HCT116 (cell line): ENCODE measurements around the gene TRPM4.

Experiments
- EGR1 ChIP-seq: IDR thresholded peaks from 2 replicates; pipeline ENCODE4 v1.6.1; 2012; ENCODE audit warnings: low read depth
- EZH2 ChIP-seq: fragments of 200-600 bp; sonication (generic); IDR thresholded peaks from 2 replicates; pipeline ENCODE4 v1.6.1; 2017; ENCODE audit warnings: antibody characterized with exemption, mixed run types
- EZH2phosphoT487 ChIP-seq: fragments of 200-600 bp; IDR thresholded peaks from 2 replicates; pipeline ENCODE4 v1.6.1; 2018; ENCODE audit warnings: antibody characterized with exemption, borderline replicate concordance
- POLR2A ChIP-seq: IDR thresholded peaks from 2 replicates; pipeline ENCODE4 v1.7.0; 2011; ENCODE audit warnings: borderline replicate concordance; ENCODE audit not compliant: insufficient read depth, insufficient read length; ENCODE audit errors: extremely low read depth
- POLR2AphosphoS5 ChIP-seq: IDR thresholded peaks from 2 replicates; pipeline ENCODE4 v1.6.1; 2011; ENCODE audit warnings: mild to moderate bottlenecking, low read depth, low read length, moderate library complexity
- RAD21 ChIP-seq: IDR thresholded peaks from 2 replicates; pipeline ENCODE4 v1.6.1; 2012; ENCODE audit warnings: low read depth, mild to moderate bottlenecking
- TCF7L2 ChIP-seq: IDR thresholded peaks from 2 replicates; pipeline ENCODE4 v1.7.0; 2011; ENCODE audit warnings: borderline replicate concordance, inconsistent platforms; ENCODE audit not compliant: insufficient read depth, insufficient read length; ENCODE audit errors: extremely low read depth
- TF ChIP-seq, protein P1 (sequence below): IDR thresholded peaks from 2 replicates; pipeline ENCODE4 v1.6.1; 2012; ENCODE audit warnings: low read depth
- TF ChIP-seq, protein P2 (sequence below), 3 experiments: fragments of 200-600 bp in 1 of 3; sonication (generic) in 1 of 3; IDR thresholded peaks in 2 of 3; conservative IDR thresholded peaks in 1 of 3; 2 replicates each; pipeline ENCODE4 v1.5.1; 2012 to 2017; ENCODE audit warnings: low read depth in 2 of 3, low read length in 2 of 3, antibody characterized with exemption in 1 of 3, borderline replicate concordance in 1 of 3, control low read depth in 1 of 3, mild to moderate bottlenecking in 1 of 3, mixed read lengths in 1 of 3, mixed run types in 1 of 3, moderate library complexity in 1 of 3; ENCODE audit not compliant: insufficient read depth in 1 of 3
- TF ChIP-seq, protein P3 (sequence below): IDR thresholded peaks from 2 replicates; pipeline ENCODE4 v1.6.1; 2012
- TF ChIP-seq, protein P4 (sequence below): IDR thresholded peaks from 2 replicates; pipeline ENCODE4 v1.6.1; 2012

DNA sequence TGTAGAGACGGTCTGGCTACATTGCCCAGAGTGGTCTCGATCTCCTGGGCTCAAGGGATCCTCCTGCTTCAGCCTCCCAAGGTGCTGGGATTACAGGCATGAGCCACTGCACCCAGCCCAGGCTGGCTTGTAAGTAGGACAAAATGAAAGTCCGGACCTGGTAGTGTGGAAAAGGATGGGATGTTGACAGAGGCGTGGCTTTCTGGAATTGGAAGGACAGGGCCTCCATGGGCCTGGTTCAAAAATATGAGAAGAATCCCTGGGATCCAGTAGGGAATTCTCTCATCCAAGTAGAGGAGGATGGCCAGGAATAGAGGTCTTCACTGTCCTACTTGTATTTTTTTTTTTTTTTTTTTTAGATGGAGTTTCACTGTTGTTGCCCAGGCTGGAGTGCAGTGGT, 64.9 kb downstream of the TRPM4 start:
- TF ChIP-seq, protein P1, sequence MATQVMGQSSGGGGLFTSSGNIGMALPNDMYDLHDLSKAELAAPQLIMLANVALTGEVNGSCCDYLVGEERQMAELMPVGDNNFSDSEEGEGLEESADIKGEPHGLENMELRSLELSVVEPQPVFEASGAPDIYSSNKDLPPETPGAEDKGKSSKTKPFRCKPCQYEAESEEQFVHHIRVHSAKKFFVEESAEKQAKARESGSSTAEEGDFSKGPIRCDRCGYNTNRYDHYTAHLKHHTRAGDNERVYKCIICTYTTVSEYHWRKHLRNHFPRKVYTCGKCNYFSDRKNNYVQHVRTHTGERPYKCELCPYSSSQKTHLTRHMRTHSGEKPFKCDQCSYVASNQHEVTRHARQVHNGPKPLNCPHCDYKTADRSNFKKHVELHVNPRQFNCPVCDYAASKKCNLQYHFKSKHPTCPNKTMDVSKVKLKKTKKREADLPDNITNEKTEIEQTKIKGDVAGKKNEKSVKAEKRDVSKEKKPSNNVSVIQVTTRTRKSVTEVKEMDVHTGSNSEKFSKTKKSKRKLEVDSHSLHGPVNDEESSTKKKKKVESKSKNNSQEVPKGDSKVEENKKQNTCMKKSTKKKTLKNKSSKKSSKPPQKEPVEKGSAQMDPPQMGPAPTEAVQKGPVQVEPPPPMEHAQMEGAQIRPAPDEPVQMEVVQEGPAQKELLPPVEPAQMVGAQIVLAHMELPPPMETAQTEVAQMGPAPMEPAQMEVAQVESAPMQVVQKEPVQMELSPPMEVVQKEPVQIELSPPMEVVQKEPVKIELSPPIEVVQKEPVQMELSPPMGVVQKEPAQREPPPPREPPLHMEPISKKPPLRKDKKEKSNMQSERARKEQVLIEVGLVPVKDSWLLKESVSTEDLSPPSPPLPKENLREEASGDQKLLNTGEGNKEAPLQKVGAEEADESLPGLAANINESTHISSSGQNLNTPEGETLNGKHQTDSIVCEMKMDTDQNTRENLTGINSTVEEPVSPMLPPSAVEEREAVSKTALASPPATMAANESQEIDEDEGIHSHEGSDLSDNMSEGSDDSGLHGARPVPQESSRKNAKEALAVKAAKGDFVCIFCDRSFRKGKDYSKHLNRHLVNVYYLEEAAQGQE: no peak
- TF ChIP-seq POLR2AphosphoS5: no peak
- TF ChIP-seq, protein P2, sequence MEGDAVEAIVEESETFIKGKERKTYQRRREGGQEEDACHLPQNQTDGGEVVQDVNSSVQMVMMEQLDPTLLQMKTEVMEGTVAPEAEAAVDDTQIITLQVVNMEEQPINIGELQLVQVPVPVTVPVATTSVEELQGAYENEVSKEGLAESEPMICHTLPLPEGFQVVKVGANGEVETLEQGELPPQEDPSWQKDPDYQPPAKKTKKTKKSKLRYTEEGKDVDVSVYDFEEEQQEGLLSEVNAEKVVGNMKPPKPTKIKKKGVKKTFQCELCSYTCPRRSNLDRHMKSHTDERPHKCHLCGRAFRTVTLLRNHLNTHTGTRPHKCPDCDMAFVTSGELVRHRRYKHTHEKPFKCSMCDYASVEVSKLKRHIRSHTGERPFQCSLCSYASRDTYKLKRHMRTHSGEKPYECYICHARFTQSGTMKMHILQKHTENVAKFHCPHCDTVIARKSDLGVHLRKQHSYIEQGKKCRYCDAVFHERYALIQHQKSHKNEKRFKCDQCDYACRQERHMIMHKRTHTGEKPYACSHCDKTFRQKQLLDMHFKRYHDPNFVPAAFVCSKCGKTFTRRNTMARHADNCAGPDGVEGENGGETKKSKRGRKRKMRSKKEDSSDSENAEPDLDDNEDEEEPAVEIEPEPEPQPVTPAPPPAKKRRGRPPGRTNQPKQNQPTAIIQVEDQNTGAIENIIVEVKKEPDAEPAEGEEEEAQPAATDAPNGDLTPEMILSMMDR (IDR thresholded peaks at IDR 0.05 in 2 of 3, conservative IDR thresholded peaks at IDR 0.05 in 1 of 3; ENCODE audit: borderline replicate concordance in 1 of 3, insufficient read depth in 1 of 3, low read depth in 2 of 3, low read length in 2 of 3): no peak
- TF ChIP-seq POLR2A: no peak
- TF ChIP-seq EZH2phosphoT487: no peak
- no peak for TF ChIP-seq TCF7L2
- no peak for TF ChIP-seq EZH2
- TF ChIP-seq, protein P3, sequence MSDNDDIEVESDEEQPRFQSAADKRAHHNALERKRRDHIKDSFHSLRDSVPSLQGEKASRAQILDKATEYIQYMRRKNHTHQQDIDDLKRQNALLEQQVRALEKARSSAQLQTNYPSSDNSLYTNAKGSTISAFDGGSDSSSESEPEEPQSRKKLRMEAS: no peak
- no peak for TF ChIP-seq EGR1
- TF ChIP-seq, protein P4, sequence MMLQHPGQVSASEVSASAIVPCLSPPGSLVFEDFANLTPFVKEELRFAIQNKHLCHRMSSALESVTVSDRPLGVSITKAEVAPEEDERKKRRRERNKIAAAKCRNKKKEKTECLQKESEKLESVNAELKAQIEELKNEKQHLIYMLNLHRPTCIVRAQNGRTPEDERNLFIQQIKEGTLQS: no peak
- no peak for TF ChIP-seq RAD21
